Neuronal stem cell (in vitro differentiated cells): Measurements from ENCODE around the gene RAP2B.
A peak's percentile ranks its signal among the peaks of the same experiment; 100 is the strongest.

Experiments
- DNase-seq: peaks from one replicate; pipeline ENCODE4 v3.0.0-alpha.2; 2013; ENCODE audit warnings: low spot score
- H2AFZ ChIP-seq: one replicate; pipeline ENCODE4 v1.6.1; 2013; ENCODE audit warnings: mild to moderate bottlenecking, low read length, inconsistent platforms
- H2AK5ac ChIP-seq: 2 replicates; pipeline ENCODE4 v1.6.1; 2013; ENCODE audit warnings: low read depth, mild to moderate bottlenecking, inconsistent platforms, low read length, moderate library complexity, mixed read lengths
- H2BK120ac ChIP-seq: 2 replicates; pipeline ENCODE4 v1.6.1; 2013; ENCODE audit warnings: low read depth, mild to moderate bottlenecking, inconsistent platforms, low read length, moderate library complexity, mixed read lengths
- H2BK12ac ChIP-seq: one replicate; pipeline ENCODE4 v1.6.1; 2013; ENCODE audit warnings: low read length, inconsistent platforms
- H2BK15ac ChIP-seq: 2 replicates; pipeline ENCODE4 v1.6.1; 2013; ENCODE audit warnings: mild to moderate bottlenecking, low read length, inconsistent platforms, mixed read lengths
- H2BK5ac ChIP-seq: one replicate; pipeline ENCODE4 v1.6.1; 2013; ENCODE audit warnings: inconsistent platforms, mild to moderate bottlenecking, low read length, moderate library complexity
- H3K14ac ChIP-seq: one replicate; pipeline ENCODE4 v1.6.1; 2013; ENCODE audit warnings: low read length, inconsistent platforms
- H3K18ac ChIP-seq: 2 replicates; pipeline ENCODE4 v1.6.1; 2013; ENCODE audit warnings: low read length, inconsistent platforms
- H3K23ac ChIP-seq: 2 replicates; pipeline ENCODE4 v1.6.1; 2013; ENCODE audit warnings: low read depth, mild to moderate bottlenecking, mixed read lengths, low read length, inconsistent platforms; ENCODE audit not compliant: poor library complexity
- H3K27ac ChIP-seq: replicated peaks from 3 replicates; pipeline ENCODE4 v1.5.1; 2013; ENCODE audit warnings: low read length, inconsistent platforms
- H3K27me3 ChIP-seq, 3 experiments: 2 replicates each; pipeline ENCODE4 v1.6.1; 2013; ENCODE audit warnings: low read length in 3 of 3, mild to moderate bottlenecking in 2 of 3, inconsistent platforms in 1 of 3, low read depth in 1 of 3, mixed read lengths in 1 of 3, moderate library complexity in 1 of 3; ENCODE audit not compliant: control insufficient read depth in 3 of 3, insufficient read depth in 3 of 3
- H3K36me3 ChIP-seq, 2 donors: replicated peaks in 1 of 2; 2 replicates each; pipeline ENCODE4 v1.6.1; 2013; ENCODE audit warnings: low read length in 2 of 2; ENCODE audit not compliant: control insufficient read depth in 2 of 2, insufficient read depth in 2 of 2
- H3K4ac ChIP-seq: 2 replicates; pipeline ENCODE4 v1.6.1; 2013; ENCODE audit warnings: inconsistent platforms, mild to moderate bottlenecking, low read length, moderate library complexity
- H3K4me1 ChIP-seq, 2 donors: 1 replicate in 1 of 2; 2 replicates in 1 of 2; pipeline ENCODE4 v1.6.1; 2013; ENCODE audit warnings: low read length in 2 of 2, low read depth in 1 of 2; ENCODE audit not compliant: control insufficient read depth in 2 of 2, insufficient read depth in 1 of 2
- H3K4me2 ChIP-seq: one replicate; pipeline ENCODE4 v1.6.1; 2013; ENCODE audit warnings: mild to moderate bottlenecking, low read length, inconsistent platforms; ENCODE audit not compliant: insufficient read depth, poor library complexity, severe bottlenecking
- H3K4me3 ChIP-seq, 2 donors: 2 replicates each; pipeline ENCODE4 v1.5.1; 2013; ENCODE audit warnings: low read length in 2 of 2, mild to moderate bottlenecking in 2 of 2, inconsistent platforms in 1 of 2, moderate library complexity in 1 of 2
- H3K79me1 ChIP-seq: one replicate; pipeline ENCODE4 v1.6.1; 2013; ENCODE audit warnings: low read depth, mild to moderate bottlenecking, inconsistent platforms, low read length, moderate library complexity
- H3K9ac ChIP-seq: one replicate; pipeline ENCODE4 v1.6.1; 2013; ENCODE audit warnings: mild to moderate bottlenecking, low read depth, low read length, inconsistent platforms; ENCODE audit not compliant: poor library complexity
- H3K9me3 ChIP-seq, 2 donors: replicated peaks in 1 of 2; 2 replicates each; pipeline versions ENCODE3 to v1.6.1; 2013; ENCODE audit warnings: low read length in 2 of 2, mild to moderate bottlenecking in 2 of 2, inconsistent platforms in 1 of 2, low read depth in 1 of 2, mixed read lengths in 1 of 2, moderate library complexity in 1 of 2; ENCODE audit not compliant: control insufficient read depth in 2 of 2, insufficient read depth in 1 of 2
- H4K8ac ChIP-seq: one replicate; pipeline ENCODE4 v1.6.1; 2013; ENCODE audit warnings: low read depth, mild to moderate bottlenecking, inconsistent platforms, low read length, moderate library complexity
- H4K91ac ChIP-seq: one replicate; pipeline ENCODE4 v1.6.1; 2013; ENCODE audit warnings: low read length, low read depth, mild to moderate bottlenecking, inconsistent platforms; ENCODE audit not compliant: poor library complexity
- WGBS, 2 donors: extraction: QIAGEN DNeasy Blood & Tissue Kit; methylation state at CpG; one replicate each; pipeline ENCODE4 v1.1.7; 2013; ENCODE audit warnings: missing lambda C conversion rate in 2 of 2, mixed read lengths in 1 of 2; ENCODE audit not compliant: insufficient read length in 2 of 2, insufficient replicate concordance in 1 of 2; ENCODE audit errors: extremely low coverage in 2 of 2; 5-methylcytosine and 5-hydroxymethylcytosine counted together

Gene RAP2B

DNA sequence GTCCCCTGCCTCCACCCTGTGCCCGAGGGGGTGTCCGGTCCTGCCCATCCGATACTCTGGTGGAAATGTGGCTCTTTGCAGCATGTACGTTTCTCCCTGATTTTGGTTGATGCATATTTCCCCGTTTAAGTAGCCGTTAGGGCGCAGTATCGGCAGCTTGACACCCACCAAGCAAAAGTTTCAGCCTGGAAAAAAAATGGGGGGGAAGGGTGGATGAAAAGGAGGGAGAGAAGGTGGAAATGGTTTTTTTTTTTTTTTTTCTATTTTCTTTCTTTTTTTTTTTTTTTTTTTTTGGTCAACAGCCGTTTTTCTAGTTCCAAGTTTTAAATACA, 1.3 kb downstream of the RAP2B start:
- H2BK15ac ChIP-seq = no peak overlapping the region
- H2BK12ac ChIP-seq = no peak overlapping the region
- H3K79me1 ChIP-seq = peaks cover 8% of the 10 kb centered on the region
- peak overlapping the region; percentile 88 for H2BK5ac ChIP-seq
- H3K14ac ChIP-seq = peak overlapping the region; percentile 99
- no peak for DNase-seq
- H3K4ac ChIP-seq = peak overlapping the region; percentile 91
- peak overlapping the region; percentile 93 for H3K9ac ChIP-seq
- H3K4me2 ChIP-seq = peak overlapping the region; percentile 75
- H4K91ac ChIP-seq = no peak overlapping the region
- no peak overlapping the region for H4K8ac ChIP-seq
- H3K9me3 ChIP-seq = no peaks in the 10 kb centered on the region
- peaks cover 2 to 3% of the 10 kb centered on the region in 2 donors for H3K4me1 ChIP-seq
- no peak overlapping the region for H2BK120ac ChIP-seq
- no peaks in the 10 kb centered on the region for H3K27me3 ChIP-seq
- peak overlapping the region; percentile 83 for H2AK5ac ChIP-seq
- WGBS, 2 donors = no CpG with 5 or more reads among the region's 9 CpGs
- H3K36me3 ChIP-seq = peaks cover 0 to 7% of the 10 kb centered on the region in 2 donors
- H3K23ac ChIP-seq = peak overlapping the region; percentile 99
- H3K4me3 ChIP-seq = peak overlapping the region; percentile 95 to 99
- peak overlapping the region; percentile 97 for H2AFZ ChIP-seq
- peak overlapping the region; percentile 95 for H3K18ac ChIP-seq
- no peak overlapping the region for H3K27ac ChIP-seq

DNA sequence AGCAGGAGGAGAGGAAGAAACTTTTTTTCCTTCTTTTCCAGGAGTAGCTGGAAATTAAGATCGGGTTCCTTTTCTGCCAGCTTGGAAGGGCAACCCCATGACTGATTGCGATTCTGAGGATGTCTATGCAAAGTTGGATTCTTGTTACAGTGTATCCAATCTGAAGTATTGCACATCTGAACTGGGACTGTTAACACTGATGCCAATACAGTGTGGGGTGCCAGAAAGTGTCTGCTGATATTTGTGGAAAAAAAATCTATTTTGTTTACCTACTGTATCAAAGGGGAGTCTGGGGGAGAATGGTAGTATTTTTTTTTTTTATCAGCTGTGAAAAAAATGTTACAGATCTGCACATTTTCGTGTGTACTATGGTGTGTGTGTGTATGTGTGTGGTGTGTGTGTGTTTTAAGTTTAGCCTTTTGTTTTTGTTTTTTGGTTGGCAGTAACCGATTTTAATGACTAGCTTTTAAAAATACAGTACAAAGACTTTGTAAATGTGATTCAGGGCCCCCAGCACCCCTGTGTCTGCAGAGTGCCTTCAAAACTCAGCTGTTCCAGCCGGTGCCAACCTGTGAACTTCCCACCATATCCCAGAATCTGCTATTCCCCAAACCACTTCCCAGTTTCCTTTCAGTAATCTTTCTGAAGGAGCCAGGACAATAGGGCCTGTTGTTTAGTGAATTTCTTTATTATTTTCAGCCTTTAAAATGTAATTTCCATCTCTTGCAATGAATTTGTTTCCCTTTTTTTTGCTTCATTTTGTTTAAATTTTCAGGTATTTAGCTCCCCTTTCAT, 1.9 kb downstream of the RAP2B start:
- Histone ChIP-seq H3K27ac (no peak overlapping the region), H3K9ac (no peak overlapping the region), H3K14ac (no peak overlapping the region), H3K36me3 (peaks cover 0 to 7% of the 10 kb centered on the region in 2 donors), H2BK5ac (no peak overlapping the region), H2BK12ac (no peak overlapping the region), H3K18ac (no peak overlapping the region), H2AK5ac (no peak overlapping the region), H2AFZ (no peak overlapping the region), H3K27me3 (no peaks in the 10 kb centered on the region), H3K4ac (no peak overlapping the region), H4K8ac (no peak overlapping the region), H3K4me3 (peak overlapping the region; percentile 82 to 95), H4K91ac (no peak overlapping the region), H2BK15ac (no peak overlapping the region), H3K4me1 (peaks cover 2 to 3% of the 10 kb centered on the region in 2 donors), H3K23ac (no peak overlapping the region), H3K4me2 (peak overlapping the region; percentile 41), H3K9me3 (no peaks in the 10 kb centered on the region), H3K79me1 (peaks cover 8% of the 10 kb centered on the region), H2BK120ac (no peak overlapping the region)
- no peak for DNase-seq
- WGBS, 2 donors = no CpG with 5 or more reads among the region's 5 CpGs

DNA sequence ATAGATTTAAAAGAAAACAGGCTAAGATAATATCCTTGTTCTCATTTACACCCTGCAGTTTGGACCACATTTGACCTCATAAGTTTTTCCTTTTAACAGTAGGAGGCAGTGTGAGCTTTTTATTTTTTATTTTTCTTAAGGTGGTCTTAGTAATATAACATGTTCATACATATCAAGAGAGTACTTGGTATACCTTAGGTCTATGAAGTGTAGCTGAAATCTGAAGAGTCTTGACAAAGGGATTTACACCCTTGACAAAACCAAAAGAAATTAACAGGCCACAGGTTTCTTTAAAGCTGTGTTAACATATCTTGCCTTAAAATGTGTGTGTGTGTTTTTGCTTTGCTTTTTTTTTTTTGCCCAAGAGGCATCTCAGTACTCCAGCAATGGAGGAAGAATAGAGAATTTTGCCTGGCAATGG, 3.2 kb downstream of the RAP2B start:
- H3K4ac ChIP-seq = no peak overlapping the region
- H4K8ac ChIP-seq = no peak overlapping the region
- H3K27me3 ChIP-seq = no peaks in the 10 kb centered on the region
- H2BK12ac ChIP-seq = no peak overlapping the region
- H3K9ac ChIP-seq = no peak overlapping the region
- H3K27ac ChIP-seq = no peak overlapping the region
- no peak overlapping the region for H2BK15ac ChIP-seq
- H3K14ac ChIP-seq = no peak overlapping the region
- no peak for DNase-seq
- H3K4me2 ChIP-seq = no peak overlapping the region
- H4K91ac ChIP-seq = no peak overlapping the region
- H3K4me1 ChIP-seq = peaks cover 2 to 3% of the 10 kb centered on the region in 2 donors
- H2BK120ac ChIP-seq = no peak overlapping the region
- H3K18ac ChIP-seq = no peak overlapping the region
- H2AK5ac ChIP-seq = no peak overlapping the region
- H3K23ac ChIP-seq = no peak overlapping the region
- no peak overlapping the region for H2AFZ ChIP-seq
- no peaks in the 10 kb centered on the region for H3K9me3 ChIP-seq
- H3K4me3 ChIP-seq = no peak overlapping the region
- peaks cover 0 to 7% of the 10 kb centered on the region in 2 donors for H3K36me3 ChIP-seq
- H2BK5ac ChIP-seq = no peak overlapping the region
- H3K79me1 ChIP-seq = peaks cover 8% of the 10 kb centered on the region

DNA sequence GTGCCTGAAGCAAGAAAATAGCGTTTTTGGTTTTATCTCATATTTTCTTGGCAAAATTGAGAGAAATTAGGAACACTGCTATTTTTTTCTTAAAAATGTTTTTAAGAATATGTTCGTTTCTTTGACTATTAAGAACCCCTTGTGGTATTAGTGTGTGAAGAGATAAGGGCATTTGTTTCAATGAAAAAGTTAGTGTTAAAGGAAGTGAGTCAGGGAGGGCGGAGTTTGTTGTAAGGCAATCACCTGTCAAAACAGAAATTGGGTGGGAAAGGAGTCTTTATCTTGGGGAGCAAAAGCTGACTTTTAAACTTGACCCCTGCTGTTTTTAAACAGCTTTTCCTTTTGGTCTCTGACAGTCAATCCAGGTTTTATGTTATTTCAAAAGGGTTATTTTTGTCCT, 4.2 kb downstream of the RAP2B start:
- WGBS, 2 donors = no CpG with 5 or more reads among the region's 3 CpGs
- Histone ChIP-seq H4K8ac (no peak overlapping the region), H4K91ac (no peak overlapping the region), H3K27me3 (no peaks in the 10 kb centered on the region), H3K27ac (no peak overlapping the region), H2BK12ac (no peak overlapping the region), H3K23ac (no peak overlapping the region), H2AFZ (no peak overlapping the region), H2BK15ac (no peak overlapping the region), H3K9ac (no peak overlapping the region), H3K79me1 (peaks cover 8% of the 10 kb centered on the region), H3K18ac (no peak overlapping the region), H3K14ac (no peak overlapping the region), H3K4ac (no peak overlapping the region), H2AK5ac (no peak overlapping the region), H3K4me3 (no peak overlapping the region), H3K36me3 (peaks cover 0 to 7% of the 10 kb centered on the region in 2 donors), H3K4me2 (no peak overlapping the region), H2BK120ac (no peak overlapping the region), H3K9me3 (no peaks in the 10 kb centered on the region), H2BK5ac (no peak overlapping the region), H3K4me1 (peaks cover 1 to 2% of the 10 kb centered on the region in 2 donors)
- DNase-seq = no peak
